ENCODE data around the gene IL17RA. TPM values are rescaled to one million over a fixed set of nuclear protein-coding genes. Genes with fewer than 3 reads are reported as not detected.
A peak's percentile ranks its signal among the peaks of the same experiment; 100 is the strongest.

IL17RA gene
- total and polyA plus RNA-seq, 2 experiments from 2014 or later = 13.9 to 18.3 TPM

- no peaks in the 10 kb centered on the region for H3K27me3 ChIP-seq (replicated peaks; ENCODE audit: insufficient read depth)
Measured at GRCh38 chr22:17161991-17162390, 77.2 kb downstream of the IL17RA start.

GRCh38 chr22:17162731-17163130 is 77.9 kb downstream of the IL17RA start:
- Histone ChIP-seq H3K9ac (no peak overlapping the region), H3K27ac (no peak overlapping the region), H3K4me1 (ENCODE audit: insufficient read depth) (peaks cover 4% of the 10 kb centered on the region; the same call in 1 of the 2 replicates), H3K36me3 (ENCODE audit: low read depth) (no peaks in the 10 kb centered on the region), H3K4me2 (ENCODE audit: unreplicated experiment) (no peak overlapping the region), H4K20me1 (ENCODE audit: insufficient read depth) (no peaks in the 10 kb centered on the region), H3K9me2 (ENCODE audit: insufficient read depth) (no peaks in the 10 kb centered on the region), H3K4me3 (no peak overlapping the region), H3F3A (ENCODE audit: insufficient read depth) (no peaks in the 10 kb centered on the region), H3K9me3 (ENCODE audit: low read depth) (no peaks in the 10 kb centered on the region), H3K27me3 (replicated peaks; ENCODE audit: insufficient read depth) (no peaks in the 10 kb centered on the region), H2AFZ (no peak overlapping the region), H3K79me2 (ENCODE audit: insufficient read depth) (peaks cover 6% of the 10 kb centered on the region)
- 94 to 95% methylated on average over 8 of the region's 8 CpGs for WGBS, 2 experiments (ENCODE audit: low coverage in 1 of 2, low lambda C conversion rate in 2 of 2, missing lambda C conversion rate in 2 of 2)
- TF ChIP-seq EZH2 (IDR thresholded peaks at IDR 0.05; ENCODE audit: insufficient read depth, poor library complexity, severe bottlenecking) (no peak), EZH2phosphoT487 (IDR thresholded peaks at IDR 0.05; ENCODE audit: insufficient read depth, low read depth) (no peak)
- in situ Hi-C loops (cut with MboI) = loop anchor here (10.0 kb wide), 1 partner anchor 88 kb away; no protein-coding TSS in a partner anchor
- DNase-seq = no peak

More at GRCh38 chr22:17161991-17162390, 77.2 kb downstream of the IL17RA start:
- Histone ChIP-seq H3K4me3 (no peak overlapping the region), H3K27ac (no peak overlapping the region), H3K4me1 (ENCODE audit: insufficient read depth) (peaks cover 11% of the 10 kb centered on the region), H2AFZ (no peak overlapping the region), H3K79me2 (ENCODE audit: insufficient read depth) (peaks cover 13% of the 10 kb centered on the region), H3F3A (ENCODE audit: insufficient read depth) (no peaks in the 10 kb centered on the region), H3K9me2 (ENCODE audit: insufficient read depth) (no peaks in the 10 kb centered on the region), H3K9me3 (ENCODE audit: low read depth) (no peaks in the 10 kb centered on the region), H4K20me1 (ENCODE audit: insufficient read depth) (no peaks in the 10 kb centered on the region), H3K36me3 (ENCODE audit: low read depth) (no peaks in the 10 kb centered on the region), H3K9ac (no peak overlapping the region), H3K4me2 (ENCODE audit: unreplicated experiment) (no peak overlapping the region)
- no peak for DNase-seq
- WGBS, 2 experiments (ENCODE audit: low coverage in 1 of 2, low lambda C conversion rate in 2 of 2, missing lambda C conversion rate in 2 of 2) = 91 to 95% methylated on average over 3 of the region's 3 CpGs
- in situ Hi-C loops (cut with MboI) = loop anchor here (10.0 kb wide), 1 partner anchor 87 kb away; no protein-coding TSS in a partner anchor
- no peak for TF ChIP-seq EZH2 (IDR thresholded peaks at IDR 0.05; ENCODE audit: insufficient read depth, poor library complexity, severe bottlenecking)
- TF ChIP-seq EZH2phosphoT487 (IDR thresholded peaks at IDR 0.05; ENCODE audit: insufficient read depth, low read depth) = no peak

- Histone ChIP-seq H4K20me1 (ENCODE audit: insufficient read depth) (no peaks in the 10 kb centered on the region), H3K79me2 (ENCODE audit: insufficient read depth) (no peaks in the 10 kb centered on the region), H3K4me3 (no peak overlapping the region), H3K27me3 (replicated peaks; ENCODE audit: insufficient read depth) (no peaks in the 10 kb centered on the region), H3K36me3 (ENCODE audit: low read depth) (no peaks in the 10 kb centered on the region), H3F3A (ENCODE audit: insufficient read depth) (no peaks in the 10 kb centered on the region), H3K9me3 (ENCODE audit: low read depth) (no peaks in the 10 kb centered on the region), H3K9me2 (ENCODE audit: insufficient read depth) (no peaks in the 10 kb centered on the region), H3K4me1 (ENCODE audit: insufficient read depth) (no peaks in the 10 kb centered on the region), H3K9ac (no peak overlapping the region), H2AFZ (no peak overlapping the region), H3K4me2 (ENCODE audit: unreplicated experiment) (no peak overlapping the region), H3K27ac (no peak overlapping the region)
- WGBS, 2 experiments (ENCODE audit: low coverage in 1 of 2, low lambda C conversion rate in 2 of 2, missing lambda C conversion rate in 2 of 2) = 81 to 94% methylated on average over 3 of the region's 3 CpGs
- in situ Hi-C loops (cut with MboI) = loop anchor here (10.0 kb wide), 1 partner anchor 90 kb away; no protein-coding TSS in a partner anchor
- DNase-seq = peak; percentile 22
- no peak for TF ChIP-seq EZH2phosphoT487 (IDR thresholded peaks at IDR 0.05; ENCODE audit: insufficient read depth, low read depth)
- TF ChIP-seq EZH2 (IDR thresholded peaks at IDR 0.05; ENCODE audit: insufficient read depth, poor library complexity, severe bottlenecking) = no peak
Measured at GRCh38 chr22:17164392-17165024, 79.7 kb downstream of the IL17RA start.

Other genes starting within 250 kb of the IL17RA start
- not detected in 2 replicates for gene GAB4, start 76.8 kb upstream of the IL17RA start, total RNA-seq (2014; rRNA removed; shearing (Covaris generic))
- not detected in 2 replicates for gene GAB4, start 76.8 kb upstream of the IL17RA start, polyA plus RNA-seq (2016; fragmentation: Nextera tagmentation; extraction: Ambion mirVana)
- gene TMEM121B, start 36.4 kb downstream of the IL17RA start, total RNA-seq (2014; rRNA removed; shearing (Covaris generic)) = 0.11 TPM in 1 of 2 replicates, not detected in the other
- gene TMEM121B, start 36.4 kb downstream of the IL17RA start, polyA plus RNA-seq (2016; fragmentation: Nextera tagmentation; extraction: Ambion mirVana) = not detected in 2 replicates
- gene HDHD5, start 74.3 kb downstream of the IL17RA start, total RNA-seq (2014; rRNA removed; shearing (Covaris generic)) = 53.2 and 53.7 TPM in 2 replicates
- gene HDHD5, start 74.3 kb downstream of the IL17RA start, polyA plus RNA-seq (2016; fragmentation: Nextera tagmentation; extraction: Ambion mirVana) = 54.5 and 55.5 TPM in 2 replicates
- gene ADA2, start 134.4 kb downstream of the IL17RA start, total RNA-seq (2014; rRNA removed; shearing (Covaris generic)) = 2.3 and 4.8 TPM in 2 replicates
- gene ADA2, start 134.4 kb downstream of the IL17RA start, polyA plus RNA-seq (2016; fragmentation: Nextera tagmentation; extraction: Ambion mirVana) = 4.1 and 4.3 TPM in 2 replicates

Data from GM23248 (cell line).